Adipose tissue (tissue), 3 donors: ENCODE measurements around the gene ABCA4. TPM values are rescaled to one million over a fixed set of nuclear protein-coding genes. Genes with fewer than 3 reads are reported as not detected.

Experiments used
- H3K27ac ChIP-seq: one replicate; pipeline ENCODE4 v1.5.1; 2013; ENCODE audit warnings: low read depth, low read length
- WGBS, 3 donors: extraction: QIAGEN DNeasy Blood & Tissue Kit; methylation state at CpG; one replicate each; pipeline ENCODE4 v1.1.7; 2013; 5-methylcytosine and 5-hydroxymethylcytosine counted together
- polyA plus RNA-seq, 3 donors: library from polyadenylated mRNA; stranded (reverse); fragments of 200-250 nt; gene quantifications; one replicate each; pipeline ENCODE4 v1.2.3, GENCODE V29; 2013
- donor health status: healthy with polysubstance abuse.
- donor health status: Bipolar disorder and iron deficiency.
- donor health status: healthy.

The ABCA4 gene
- polyA plus RNA-seq, 3 donors = 0.15 to 0.67 (median 0.36) TPM

- WGBS, 3 donors = 29 to 49% (median 39%) methylated on average over 4 of the region's 4 CpGs
- no peak overlapping the region for H3K27ac ChIP-seq
Observed at GRCh38 chr1:94043738-94044289, 77.1 kb downstream of the ABCA4 start.

DNA sequence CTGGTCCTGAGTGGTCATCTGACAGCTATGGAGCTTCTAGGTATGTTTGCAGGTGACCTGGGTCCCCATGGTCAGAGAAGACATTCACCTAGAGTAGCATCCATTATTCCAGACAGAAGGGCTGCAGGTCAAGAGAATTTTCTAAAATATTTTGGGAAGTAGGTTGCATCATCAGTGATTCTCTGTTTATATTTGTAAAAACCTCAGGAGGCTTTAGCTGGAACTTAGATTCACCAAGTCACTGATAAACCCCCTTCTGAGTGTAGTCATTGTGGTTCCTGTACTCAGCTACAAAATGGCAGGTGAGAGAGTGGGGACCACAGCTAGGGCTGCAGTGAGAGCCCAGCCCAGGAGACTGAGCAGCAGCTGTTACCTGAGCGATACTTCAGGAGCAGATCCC lies 78.6 kb downstream of the ABCA4 start:
- 94 to 100% (median 100%) methylated on average over 1 of the region's 1 CpG for WGBS, 3 donors
- H3K27ac ChIP-seq = no peak overlapping the region

- no peak overlapping the region for H3K27ac ChIP-seq
- 67 to 77% (median 70%) methylated on average over 11 of the region's 11 CpGs for WGBS, 3 donors
Observed at GRCh38 chr1:94039871-94040569, 80.9 kb downstream of the ABCA4 start.

GRCh38 chr1:94039514-94039870 lies 81.5 kb downstream of the ABCA4 start:
- WGBS, 3 donors = 1 to 13% (median 2%) methylated on average over 4 of the region's 4 CpGs
- H3K27ac ChIP-seq = no peak overlapping the region

- no peak overlapping the region for H3K27ac ChIP-seq
- WGBS, 3 donors = 53 to 71% (median 59%) methylated on average over 3 of the region's 3 CpGs
Observed at GRCh38 chr1:94038511-94038910, 82.4 kb downstream of the ABCA4 start.

DNA sequence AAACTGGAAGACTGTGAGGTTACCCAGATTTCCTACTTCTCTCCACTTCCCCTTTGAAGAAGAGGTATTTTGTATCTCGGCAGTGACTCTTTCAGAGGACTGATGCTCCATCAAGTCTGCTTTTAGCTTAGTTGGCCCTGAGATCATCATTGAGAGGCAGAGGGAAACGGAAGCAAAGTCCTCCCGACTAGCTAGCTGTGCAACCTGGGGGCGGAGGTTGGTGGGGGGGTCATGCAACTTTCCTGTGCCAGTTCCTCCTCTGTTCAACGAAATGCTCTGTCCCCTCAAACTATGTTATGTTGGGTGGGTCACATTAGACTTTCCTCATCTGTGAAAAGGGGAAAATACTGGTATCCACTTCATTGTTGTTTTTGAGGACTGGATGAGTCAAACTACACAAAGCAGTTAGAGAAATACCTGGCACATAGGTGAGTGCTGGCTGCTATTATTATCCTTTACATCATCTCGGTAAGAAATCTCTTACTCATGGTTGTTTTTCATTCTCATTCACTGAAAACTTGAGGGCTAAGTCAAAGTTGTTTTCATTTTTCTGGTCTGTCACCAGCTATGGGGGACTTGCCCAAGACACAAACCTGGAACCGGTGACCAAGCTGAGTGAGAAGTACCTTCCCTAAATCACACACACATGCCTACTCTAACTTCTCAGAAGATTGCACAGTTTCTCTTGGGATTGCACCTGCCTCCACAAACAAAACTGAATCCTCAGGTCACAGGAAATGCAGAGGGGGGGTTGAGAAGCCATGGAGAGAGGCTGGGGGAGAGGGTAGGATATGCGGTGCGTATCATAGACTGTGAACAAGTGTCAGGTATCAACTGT lies 83.3 kb downstream of the ABCA4 start:
- 57 to 68% (median 62%) methylated on average over 9 of the region's 9 CpGs for WGBS, 3 donors
- no peak overlapping the region for H3K27ac ChIP-seq

DNA sequence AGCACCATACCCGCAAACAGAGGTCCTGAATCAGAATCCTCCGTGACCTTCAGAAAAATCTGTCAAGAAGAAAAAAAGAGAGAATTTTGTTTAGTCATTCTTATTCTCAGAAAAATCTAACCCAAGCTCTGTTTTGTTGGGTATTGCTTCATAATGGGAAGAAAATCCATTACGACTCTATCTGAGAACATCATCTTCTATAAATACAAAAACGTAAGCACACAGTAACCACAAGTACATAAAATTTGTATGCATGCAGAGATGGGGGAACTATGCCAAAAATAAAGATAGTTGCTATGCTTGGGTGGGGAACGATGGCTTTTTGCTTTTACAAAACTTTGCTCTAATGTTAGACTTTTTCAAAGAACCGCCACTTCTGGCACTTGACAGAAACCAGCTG lies 84.2 kb downstream of the ABCA4 start:
- WGBS, 3 donors = 47 to 68% (median 67%) methylated on average over 6 of the region's 6 CpGs
- H3K27ac ChIP-seq = no peak overlapping the region

DNA sequence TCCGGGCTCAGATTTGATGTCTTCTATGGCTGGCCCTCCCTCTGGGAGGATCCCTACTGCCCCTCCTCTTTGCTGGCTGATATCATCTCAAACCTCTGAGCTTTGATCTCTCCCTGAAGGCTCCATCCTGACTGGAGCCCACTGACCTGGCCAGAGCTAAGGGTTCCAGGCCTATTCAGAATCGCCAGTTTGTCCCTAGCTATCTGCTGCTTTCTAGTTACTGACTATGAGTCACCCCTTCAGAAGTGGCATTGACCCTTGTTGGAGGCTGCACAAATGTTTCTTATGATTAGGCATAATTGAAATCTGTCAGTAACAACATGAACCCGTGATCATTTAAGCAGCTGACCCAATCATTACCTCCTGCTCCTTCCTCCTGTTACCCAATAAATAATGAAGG lies 87.1 kb downstream of the ABCA4 start:
- no peak overlapping the region for H3K27ac ChIP-seq
- 57 to 91% (median 73%) methylated on average over 3 of the region's 3 CpGs for WGBS, 3 donors

DNA sequence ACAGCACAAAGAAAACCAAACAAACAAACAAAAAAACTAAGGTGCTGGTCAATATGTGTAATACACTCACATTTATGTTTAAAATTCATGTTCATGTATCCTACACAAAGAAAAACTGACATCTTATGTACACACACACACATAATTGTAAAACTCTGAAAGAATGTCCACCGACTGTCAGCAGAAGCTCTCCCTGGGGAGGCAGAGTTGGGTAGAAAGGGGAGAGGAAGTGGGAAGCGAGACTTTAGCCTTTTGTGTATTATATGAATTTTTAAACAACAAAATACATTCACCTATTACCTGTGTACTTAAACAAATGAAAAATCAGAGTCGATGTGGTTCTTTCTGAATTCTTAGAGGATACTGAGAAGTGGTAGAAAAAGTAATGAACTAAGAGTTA lies 88.3 kb downstream of the ABCA4 start:
- 68 to 88% (median 72%) methylated on average over 3 of the region's 3 CpGs for WGBS, 3 donors
- H3K27ac ChIP-seq = no peak overlapping the region

DNA sequence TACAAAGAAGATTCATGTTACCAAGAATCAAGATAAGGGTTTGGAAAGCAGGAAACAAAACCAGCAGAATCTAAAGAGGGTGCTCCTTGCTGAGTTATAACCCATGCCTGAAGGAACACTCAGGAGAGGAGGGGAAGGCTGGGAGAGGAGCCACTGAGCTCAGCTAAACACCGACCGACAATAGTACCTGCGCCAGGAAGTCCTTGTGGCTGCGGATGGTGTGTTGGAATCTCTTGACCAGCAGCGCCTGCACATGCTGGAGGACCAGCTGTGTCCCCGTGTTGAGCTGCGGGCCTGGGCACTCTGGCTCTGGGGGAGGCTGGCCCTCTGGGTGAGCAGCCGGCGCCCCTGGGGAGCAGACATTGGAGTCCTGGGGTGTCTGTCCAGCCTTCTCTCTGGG lies 89.4 kb downstream of the ABCA4 start:
- 83 to 90% (median 87%) methylated on average over 9 of the region's 9 CpGs for WGBS, 3 donors
- H3K27ac ChIP-seq = no peak overlapping the region

DNA sequence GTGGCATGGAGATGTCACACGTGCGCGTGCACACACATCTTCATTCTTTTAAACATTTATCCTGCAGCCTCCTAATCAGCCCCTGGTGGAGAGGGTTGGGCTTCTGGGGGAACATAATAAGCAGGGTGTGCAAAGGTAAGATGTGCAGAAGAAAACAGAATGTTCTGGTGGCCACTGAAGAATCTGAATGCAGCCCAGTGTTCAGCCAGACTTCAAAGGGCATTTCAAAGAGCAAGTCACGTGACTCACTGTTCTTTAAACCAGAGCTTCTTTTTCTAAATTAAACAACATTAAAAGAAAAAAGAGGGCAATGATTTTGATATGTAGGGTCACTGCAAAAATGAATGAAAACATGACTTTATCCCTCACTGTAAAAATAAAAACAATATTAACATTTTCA lies 89.8 kb downstream of the ABCA4 start:
- WGBS, 3 donors = 87 to 96% (median 93%) methylated on average over 4 of the region's 4 CpGs
- H3K27ac ChIP-seq = no peak overlapping the region

DNA sequence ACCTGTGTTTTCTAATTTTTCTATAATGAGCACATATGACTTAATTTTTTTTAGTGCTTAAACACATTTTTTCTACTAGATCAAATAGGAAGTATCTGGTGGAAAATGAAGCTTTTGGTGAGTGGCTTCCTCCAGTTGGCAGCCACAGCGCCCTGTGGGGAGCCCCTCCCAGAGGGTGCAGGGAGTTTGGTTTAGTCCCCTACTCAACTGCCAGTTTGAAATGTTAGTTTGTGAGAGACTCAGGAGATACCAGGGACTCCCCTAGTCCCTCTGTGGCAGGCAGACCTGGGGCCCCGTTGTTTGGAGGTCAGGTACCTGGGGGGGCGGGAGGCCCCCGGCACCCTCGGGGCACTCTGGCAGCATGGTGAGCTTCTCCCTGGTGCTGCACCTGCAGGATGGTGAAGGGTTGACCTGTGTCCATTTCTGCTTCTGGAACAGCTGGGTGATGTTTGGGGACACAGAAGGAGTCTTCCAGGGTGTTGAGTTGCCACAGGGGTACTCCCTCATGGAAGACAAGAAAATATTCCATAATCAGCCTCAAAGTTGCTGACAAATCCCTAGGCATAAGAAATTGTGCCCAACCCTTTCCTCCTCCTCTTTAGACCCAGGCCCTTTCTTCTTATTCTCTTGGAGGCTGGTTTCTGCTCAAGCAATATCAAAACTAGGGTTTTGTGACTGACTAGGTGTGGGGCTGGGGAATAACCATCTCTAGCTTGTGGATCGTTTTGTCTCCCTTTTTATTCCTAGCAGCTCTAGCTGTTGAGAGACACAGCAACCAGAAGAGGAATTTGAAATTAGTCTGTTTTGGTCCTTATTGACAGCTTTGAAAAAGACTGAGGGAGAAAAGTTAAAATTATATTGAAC lies 91.6 kb downstream of the ABCA4 start:
- WGBS, 3 donors = 70 to 82% (median 80%) methylated on average over 6 of the region's 6 CpGs
- H3K27ac ChIP-seq = no peak overlapping the region

- H3K27ac ChIP-seq = no peak overlapping the region
- WGBS, 3 donors = 81 to 85% (median 82%) methylated on average over 5 of the region's 5 CpGs
Observed at GRCh38 chr1:94027721-94028515, 93.0 kb downstream of the ABCA4 start.

- no peak overlapping the region for H3K27ac ChIP-seq
- WGBS, 3 donors = 86 to 91% (median 88%) methylated on average over 10 of the region's 10 CpGs
Observed at GRCh38 chr1:94026619-94027380, 94.1 kb downstream of the ABCA4 start.

DNA sequence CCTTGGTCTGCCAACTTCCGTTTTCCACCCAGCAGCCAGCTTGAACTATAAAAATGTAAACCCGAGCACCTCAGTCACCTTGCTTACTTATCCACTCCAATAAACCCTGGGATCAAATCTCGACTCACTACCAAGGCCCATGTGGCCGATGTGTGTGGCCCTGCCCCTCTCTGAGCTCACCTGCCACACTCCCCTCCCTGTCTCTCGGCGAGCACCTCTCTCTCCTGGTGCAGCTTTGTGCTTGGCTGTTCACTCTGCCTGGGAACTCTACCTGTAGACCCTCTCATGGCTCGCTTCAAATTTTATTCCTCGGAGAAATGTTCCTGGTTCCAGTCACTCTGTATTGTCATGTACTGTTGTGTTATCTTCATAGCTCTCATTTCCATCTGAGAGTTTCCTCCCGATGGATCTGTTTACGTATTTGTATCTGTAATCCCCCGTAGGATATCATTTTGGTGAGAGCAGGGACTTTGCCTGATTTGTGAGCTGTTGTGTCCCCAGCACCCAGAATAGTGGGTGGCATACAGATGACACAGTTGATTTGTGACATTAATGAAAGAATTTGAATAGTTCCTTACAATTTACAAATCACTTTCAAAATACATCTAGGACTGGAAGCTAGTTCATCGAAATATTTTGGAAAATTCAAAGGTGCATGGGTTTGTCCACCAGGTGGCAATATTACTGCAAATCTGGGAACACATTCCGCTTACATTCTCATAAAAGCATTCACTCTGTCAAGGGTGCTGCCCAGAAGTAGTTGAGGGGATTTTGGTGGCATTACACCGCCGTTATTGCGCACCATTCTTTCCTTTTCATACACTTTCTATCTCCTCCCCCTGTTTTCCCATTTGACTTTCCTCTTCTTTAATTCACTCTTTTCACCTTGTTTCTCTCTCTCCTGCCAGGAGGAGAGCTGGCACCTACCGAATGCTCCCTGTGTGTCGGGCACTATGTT lies 95.3 kb downstream of the ABCA4 start:
- WGBS, 3 donors = 50 to 60% (median 57%) methylated on average over 18 of the region's 18 CpGs
- H3K27ac ChIP-seq = no peak overlapping the region

- no peak overlapping the region for H3K27ac ChIP-seq
- 77 to 90% (median 82%) methylated on average over 8 of the region's 8 CpGs for WGBS, 3 donors
Observed at GRCh38 chr1:94024104-94024792, 96.7 kb downstream of the ABCA4 start.
